ENCODE data around the gene FAHD2A.

DNA sequence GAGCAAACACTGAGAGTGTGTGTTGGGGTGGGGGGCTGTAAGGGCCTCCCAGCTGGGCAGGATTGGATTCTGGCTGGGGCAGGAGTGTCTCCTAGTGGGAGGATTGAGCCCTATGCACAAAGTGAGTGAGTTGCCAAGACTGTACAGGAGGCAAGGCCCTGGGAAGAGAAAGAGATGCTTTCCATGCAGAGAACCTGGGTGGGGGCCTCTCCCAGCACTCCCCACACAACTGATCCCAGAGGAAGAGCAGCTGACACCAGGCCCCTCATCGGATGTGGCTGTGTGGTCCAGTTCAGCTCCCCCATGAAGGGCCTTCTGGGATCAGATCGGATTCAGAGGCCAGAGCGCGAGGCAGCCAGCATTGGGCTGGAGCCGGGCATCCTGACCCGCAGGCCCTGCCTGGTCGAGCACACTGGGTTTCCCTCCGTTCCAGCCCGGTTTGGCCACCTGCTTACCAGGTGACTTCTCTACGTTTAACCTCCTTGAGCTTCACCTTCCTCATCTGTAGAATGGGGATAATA, 49.4 kb upstream of the FAHD2A start:
- TF ChIP-seq, protein P1, sequence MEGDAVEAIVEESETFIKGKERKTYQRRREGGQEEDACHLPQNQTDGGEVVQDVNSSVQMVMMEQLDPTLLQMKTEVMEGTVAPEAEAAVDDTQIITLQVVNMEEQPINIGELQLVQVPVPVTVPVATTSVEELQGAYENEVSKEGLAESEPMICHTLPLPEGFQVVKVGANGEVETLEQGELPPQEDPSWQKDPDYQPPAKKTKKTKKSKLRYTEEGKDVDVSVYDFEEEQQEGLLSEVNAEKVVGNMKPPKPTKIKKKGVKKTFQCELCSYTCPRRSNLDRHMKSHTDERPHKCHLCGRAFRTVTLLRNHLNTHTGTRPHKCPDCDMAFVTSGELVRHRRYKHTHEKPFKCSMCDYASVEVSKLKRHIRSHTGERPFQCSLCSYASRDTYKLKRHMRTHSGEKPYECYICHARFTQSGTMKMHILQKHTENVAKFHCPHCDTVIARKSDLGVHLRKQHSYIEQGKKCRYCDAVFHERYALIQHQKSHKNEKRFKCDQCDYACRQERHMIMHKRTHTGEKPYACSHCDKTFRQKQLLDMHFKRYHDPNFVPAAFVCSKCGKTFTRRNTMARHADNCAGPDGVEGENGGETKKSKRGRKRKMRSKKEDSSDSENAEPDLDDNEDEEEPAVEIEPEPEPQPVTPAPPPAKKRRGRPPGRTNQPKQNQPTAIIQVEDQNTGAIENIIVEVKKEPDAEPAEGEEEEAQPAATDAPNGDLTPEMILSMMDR (IDR thresholded peaks at IDR 0.05) = no peak
- TF ChIP-seq POLR2A (IDR thresholded peaks at IDR 0.05) = no peak
